Mesendoderm (in vitro differentiated cells): ENCODE data around the gene NRP1.
"Not testable (repeated sequence)": the region's sequence is repeated elsewhere in the genome, so short reads cannot be mapped to it uniquely, and the experiment has no call there.

ENCODE experiments used
- DNase-seq: peaks from one replicate; pipeline ENCODE4 v3.0.0; 2013
- H2AK5ac ChIP-seq: 2 replicates; pipeline ENCODE4 v1.6.1; 2013; ENCODE audit warnings: low read length, inconsistent platforms
- H2BK120ac ChIP-seq: 2 replicates; pipeline ENCODE4 v1.6.1; 2013; ENCODE audit warnings: low read depth, mild to moderate bottlenecking, low read length, moderate library complexity, mixed read lengths
- H2BK15ac ChIP-seq: replicated peaks from 2 replicates; pipeline ENCODE4 v1.6.1; 2013; ENCODE audit warnings: low read depth, mild to moderate bottlenecking, moderate library complexity
- H2BK5ac ChIP-seq: 2 replicates; pipeline ENCODE4 v1.6.1; 2013; ENCODE audit warnings: low read length, inconsistent platforms
- H3K18ac ChIP-seq: 2 replicates; pipeline ENCODE4 v1.6.1; 2013; ENCODE audit warnings: mild to moderate bottlenecking, low read length, mixed read lengths
- H3K23ac ChIP-seq: one replicate; pipeline ENCODE4 v1.6.1; 2013; ENCODE audit warnings: low read length
- H3K27ac ChIP-seq: 2 replicates; pipeline ENCODE4 v1.5.1; 2013; ENCODE audit warnings: low read depth, mild to moderate bottlenecking, inconsistent platforms, low read length, moderate library complexity
- H3K27me3 ChIP-seq: 2 replicates; pipeline ENCODE4 v1.6.1; 2013; ENCODE audit warnings: low read length, control low read depth, mild to moderate bottlenecking, inconsistent platforms; ENCODE audit not compliant: insufficient read depth, poor library complexity
- H3K36me3 ChIP-seq: 2 replicates; pipeline ENCODE4 v1.6.1; 2013; ENCODE audit warnings: low read length, inconsistent platforms; ENCODE audit not compliant: control insufficient read depth, insufficient read depth
- H3K4ac ChIP-seq: one replicate; pipeline ENCODE4 v1.6.1; 2013; ENCODE audit warnings: low read depth, mild to moderate bottlenecking, low read length, moderate library complexity
- H3K4me1 ChIP-seq: 2 replicates; pipeline ENCODE4 v1.6.1; 2013; ENCODE audit warnings: low read depth, low read length, inconsistent platforms; ENCODE audit not compliant: control insufficient read depth
- H3K4me2 ChIP-seq: 2 replicates; pipeline ENCODE4 v1.6.1; 2013; ENCODE audit warnings: low read length
- H3K4me3 ChIP-seq: 2 replicates; pipeline ENCODE4 v1.5.1; 2013; ENCODE audit warnings: mild to moderate bottlenecking, low read length
- H3K56ac ChIP-seq: one replicate; pipeline ENCODE4 v1.6.1; 2013; ENCODE audit warnings: low read length
- H3K79me1 ChIP-seq: 2 replicates; pipeline ENCODE4 v1.6.1; 2013; ENCODE audit warnings: low read length, inconsistent platforms
- H3K79me2 ChIP-seq: 2 replicates; pipeline ENCODE4 v1.6.1; 2013; ENCODE audit warnings: mild to moderate bottlenecking, low read length; ENCODE audit not compliant: control insufficient read depth, insufficient read depth
- H3K9ac ChIP-seq: 2 replicates; pipeline ENCODE4 v1.6.1; 2013; ENCODE audit warnings: low read length, inconsistent platforms
- H4K5ac ChIP-seq: one replicate; pipeline ENCODE4 v1.6.1; 2013; ENCODE audit warnings: low read length
- H4K8ac ChIP-seq: one replicate; pipeline ENCODE4 v1.6.1; 2013; ENCODE audit warnings: low read depth, mild to moderate bottlenecking, control low read depth, low read length, moderate library complexity
- WGBS: extraction: QIAGEN DNeasy Blood & Tissue Kit; methylation state at CpG from one replicate; pipeline ENCODE4 v1.1.7; 2013; ENCODE audit warnings: low lambda C conversion rate, missing lambda C conversion rate; ENCODE audit not compliant: insufficient coverage; ENCODE audit errors: extremely low coverage; 5-methylcytosine and 5-hydroxymethylcytosine counted together

NRP1 gene

GRCh38 chr10:33301097-33301789 is 33.2 kb downstream of the NRP1 start:
- Histone ChIP-seq H2BK120ac (no peak overlapping the region), H3K27me3 (no peaks in the 10 kb centered on the region), H3K4ac (no peak overlapping the region), H3K23ac (no peak overlapping the region), H3K79me1 (no peaks in the 10 kb centered on the region), H3K9ac (no peak overlapping the region), H3K79me2 (no peaks in the 10 kb centered on the region), H3K4me2 (no peak overlapping the region), H3K4me3 (no peak overlapping the region), H3K56ac (peak overlapping the region; percentile 70), H2AK5ac (peak overlapping the region; percentile 1), H3K27ac (no peak overlapping the region), H4K5ac (no peak overlapping the region), H2BK15ac (peak overlapping the region; percentile 27), H2BK5ac (peak overlapping the region; percentile 7), H3K36me3 (no peaks in the 10 kb centered on the region), H4K8ac (no peak overlapping the region), H3K18ac (peak overlapping the region; percentile 62), H3K4me1 (peaks cover 30% of the 10 kb centered on the region)
- no CpG with 5 or more reads among the region's 9 CpGs for WGBS
- no peak for DNase-seq

DNA sequence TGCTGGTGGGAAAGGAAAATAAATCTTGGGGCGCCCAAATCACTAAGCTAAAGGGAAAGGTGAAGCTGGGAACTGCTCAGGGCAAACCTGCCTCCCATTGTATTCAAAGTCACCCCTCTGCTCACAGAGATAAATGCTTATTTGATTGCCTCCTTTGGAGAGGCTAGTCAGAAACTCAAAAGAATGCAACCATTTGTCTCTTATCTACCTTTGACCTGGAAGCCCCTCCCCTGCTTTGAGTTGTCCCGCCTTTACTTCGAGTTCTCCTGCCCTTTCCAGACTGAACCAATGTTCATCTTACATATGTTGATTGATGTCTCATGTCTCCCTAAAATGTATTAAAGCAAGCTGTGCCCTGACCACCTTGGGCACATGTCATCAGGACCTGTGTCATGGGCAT is 33.9 kb downstream of the NRP1 start:
- DNase-seq = peak; percentile 81
- not testable (repeated sequence) for H4K8ac ChIP-seq, H3K79me2 ChIP-seq, H3K9ac ChIP-seq, H2BK15ac ChIP-seq, H3K4me2 ChIP-seq, H3K79me1 ChIP-seq, H3K4me3 ChIP-seq, H3K23ac ChIP-seq, H2BK120ac ChIP-seq, H2AK5ac ChIP-seq, H3K36me3 ChIP-seq, H4K5ac ChIP-seq, H3K4ac ChIP-seq, H3K27me3 ChIP-seq, H3K27ac ChIP-seq
- H3K4me1 ChIP-seq = peaks cover 30% of the 10 kb centered on the region
- WGBS = no CpG with 5 or more reads among the region's 3 CpGs
- H3K56ac ChIP-seq = peak overlapping the region; percentile 70
- peak overlapping the region; percentile 82 for H2BK5ac ChIP-seq
- H3K18ac ChIP-seq = peak overlapping the region; percentile 21

- H2BK15ac ChIP-seq = no peak overlapping the region
- H2BK5ac ChIP-seq = peak overlapping the region; percentile 33
- no peaks in the 10 kb centered on the region for H3K27me3 ChIP-seq
- H4K5ac ChIP-seq = no peak overlapping the region
- H3K4me1 ChIP-seq = peaks cover 30% of the 10 kb centered on the region
- no peaks in the 10 kb centered on the region for H3K79me1 ChIP-seq
- no peak overlapping the region for H3K4ac ChIP-seq
- no peak overlapping the region for H2BK120ac ChIP-seq
- no CpG with 5 or more reads among the region's 2 CpGs for WGBS
- no peak overlapping the region for H3K4me3 ChIP-seq
- no peaks in the 10 kb centered on the region for H3K36me3 ChIP-seq
- no peak overlapping the region for H3K4me2 ChIP-seq
- H3K56ac ChIP-seq = no peak overlapping the region
- no peak overlapping the region for H4K8ac ChIP-seq
- no peak overlapping the region for H3K9ac ChIP-seq
- H3K79me2 ChIP-seq = no peaks in the 10 kb centered on the region
- no peak overlapping the region for H3K18ac ChIP-seq
- H3K27ac ChIP-seq = no peak overlapping the region
- no peak overlapping the region for H3K23ac ChIP-seq
- no peak for DNase-seq
- no peak overlapping the region for H2AK5ac ChIP-seq
Measured at GRCh38 chr10:33298893-33299292, 35.6 kb downstream of the NRP1 start.

GRCh38 chr10:33298110-33298509 is 36.4 kb downstream of the NRP1 start:
- Histone ChIP-seq H3K56ac (peak overlapping the region; percentile 8), H3K4me3 (no peak overlapping the region), H3K36me3 (no peaks in the 10 kb centered on the region), H3K4me1 (peaks cover 30% of the 10 kb centered on the region), H2BK5ac (no peak overlapping the region), H3K27ac (no peak overlapping the region), H3K4ac (no peak overlapping the region), H3K23ac (no peak overlapping the region), H2BK120ac (no peak overlapping the region), H3K18ac (no peak overlapping the region), H3K79me1 (no peaks in the 10 kb centered on the region), H2AK5ac (peak overlapping the region; percentile 27), H4K5ac (no peak overlapping the region), H2BK15ac (no peak overlapping the region), H3K79me2 (no peaks in the 10 kb centered on the region), H3K27me3 (no peaks in the 10 kb centered on the region), H4K8ac (no peak overlapping the region), H3K4me2 (no peak overlapping the region), H3K9ac (no peak overlapping the region)
- DNase-seq = no peak
- no CpG with 5 or more reads among the region's 6 CpGs for WGBS

GRCh38 chr10:33295851-33296250 is 38.6 kb downstream of the NRP1 start:
- Histone ChIP-seq H3K79me1 (no peaks in the 10 kb centered on the region), H2BK5ac (no peak overlapping the region), H3K4ac (no peak overlapping the region), H2BK15ac (no peak overlapping the region), H3K27ac (no peak overlapping the region), H4K8ac (peak overlapping the region; percentile 17), H3K36me3 (no peaks in the 10 kb centered on the region), H3K4me2 (no peak overlapping the region), H3K79me2 (no peaks in the 10 kb centered on the region), H4K5ac (no peak overlapping the region), H3K4me3 (no peak overlapping the region), H3K56ac (no peak overlapping the region), H3K18ac (no peak overlapping the region), H3K27me3 (no peaks in the 10 kb centered on the region), H2BK120ac (no peak overlapping the region), H3K23ac (no peak overlapping the region), H3K9ac (no peak overlapping the region), H3K4me1 (peaks cover 16% of the 10 kb centered on the region), H2AK5ac (no peak overlapping the region)
- DNase-seq = no peak
- no CpG with 5 or more reads among the region's 2 CpGs for WGBS
